ENCODE data around the gene GSG1L.

GRCh38 chr16:27932542-27933135 lies 130.9 kb downstream of the GSG1L start:
- no peak for TF ChIP-seq MYC (IDR thresholded peaks at IDR 0.05; ENCODE audit: low read depth, low read length)
- TF ChIP-seq, protein P1, sequence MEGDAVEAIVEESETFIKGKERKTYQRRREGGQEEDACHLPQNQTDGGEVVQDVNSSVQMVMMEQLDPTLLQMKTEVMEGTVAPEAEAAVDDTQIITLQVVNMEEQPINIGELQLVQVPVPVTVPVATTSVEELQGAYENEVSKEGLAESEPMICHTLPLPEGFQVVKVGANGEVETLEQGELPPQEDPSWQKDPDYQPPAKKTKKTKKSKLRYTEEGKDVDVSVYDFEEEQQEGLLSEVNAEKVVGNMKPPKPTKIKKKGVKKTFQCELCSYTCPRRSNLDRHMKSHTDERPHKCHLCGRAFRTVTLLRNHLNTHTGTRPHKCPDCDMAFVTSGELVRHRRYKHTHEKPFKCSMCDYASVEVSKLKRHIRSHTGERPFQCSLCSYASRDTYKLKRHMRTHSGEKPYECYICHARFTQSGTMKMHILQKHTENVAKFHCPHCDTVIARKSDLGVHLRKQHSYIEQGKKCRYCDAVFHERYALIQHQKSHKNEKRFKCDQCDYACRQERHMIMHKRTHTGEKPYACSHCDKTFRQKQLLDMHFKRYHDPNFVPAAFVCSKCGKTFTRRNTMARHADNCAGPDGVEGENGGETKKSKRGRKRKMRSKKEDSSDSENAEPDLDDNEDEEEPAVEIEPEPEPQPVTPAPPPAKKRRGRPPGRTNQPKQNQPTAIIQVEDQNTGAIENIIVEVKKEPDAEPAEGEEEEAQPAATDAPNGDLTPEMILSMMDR (IDR thresholded peaks at IDR 0.05; ENCODE audit: low read depth, low read length), result no peak
- TF ChIP-seq POLR2A (IDR thresholded peaks at IDR 0.05; ENCODE audit: extremely low read depth, insufficient read length), result no peak
- no peak for TF ChIP-seq MAX (IDR thresholded peaks at IDR 0.05; ENCODE audit: low read depth, low read length)

Data from NB4 (cell line).